GM18508 (cell line): ENCODE results near the gene COL8A1.
"Not testable (repeated sequence)": the region's sequence is repeated elsewhere in the genome, so short reads cannot be mapped to it uniquely, and the experiment has no call there.

Experiments used
- ATAC-seq: cut with Tn5 transposase; IDR thresholded peaks from one replicate; pipeline ENCODE4 v1.9.1; 2021; ENCODE audit warnings: moderate number of reproducible peaks; ENCODE audit not compliant: insufficient read depth, unreplicated experiment

The COL8A1 gene

DNA sequence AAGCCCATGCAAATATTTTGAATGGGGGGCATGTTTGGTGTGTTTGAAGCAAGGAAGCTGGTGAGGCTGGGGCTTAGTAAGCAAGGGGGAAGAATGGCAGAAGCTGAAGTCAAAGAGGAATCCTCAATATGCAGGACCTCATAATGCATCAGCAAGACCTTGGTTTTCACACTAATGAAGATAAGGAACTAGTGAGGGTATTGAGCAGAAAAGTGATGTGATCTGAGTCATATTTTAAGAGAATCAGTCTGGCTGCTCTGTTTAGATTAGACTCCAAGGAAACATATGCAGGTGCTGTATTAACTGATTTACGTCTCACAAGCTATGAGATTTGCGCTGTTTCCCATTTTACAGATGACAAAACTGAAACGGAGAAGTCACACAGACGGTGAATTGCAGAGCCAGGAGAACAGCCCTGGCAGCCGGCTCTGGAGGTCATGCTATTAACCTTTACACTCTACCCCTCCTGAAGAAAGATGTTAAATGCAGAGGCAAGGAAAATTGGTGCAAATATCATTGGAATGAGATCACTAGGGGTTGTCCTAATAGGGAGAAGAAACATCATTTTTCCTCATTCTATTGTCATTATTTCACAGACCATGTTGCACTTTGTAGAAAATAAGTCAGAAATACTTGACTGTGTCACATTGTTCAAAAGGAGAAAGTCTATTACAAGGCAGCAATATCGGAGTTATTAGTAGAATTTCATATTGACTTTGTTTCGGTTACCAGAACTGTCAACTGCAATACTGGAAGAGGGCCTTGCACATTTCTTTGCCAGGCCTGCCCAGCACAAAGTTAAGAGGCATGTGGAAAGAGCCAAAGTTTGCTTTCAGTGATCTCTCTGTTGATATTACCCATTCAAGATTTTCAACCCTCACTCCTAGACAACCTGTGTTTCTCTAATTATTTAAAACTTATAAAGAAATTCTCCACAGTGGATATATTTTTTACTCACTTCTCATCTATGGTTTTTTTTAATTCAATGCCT is 64.9 kb downstream of the COL8A1 start:
- no peak for ATAC-seq

DNA sequence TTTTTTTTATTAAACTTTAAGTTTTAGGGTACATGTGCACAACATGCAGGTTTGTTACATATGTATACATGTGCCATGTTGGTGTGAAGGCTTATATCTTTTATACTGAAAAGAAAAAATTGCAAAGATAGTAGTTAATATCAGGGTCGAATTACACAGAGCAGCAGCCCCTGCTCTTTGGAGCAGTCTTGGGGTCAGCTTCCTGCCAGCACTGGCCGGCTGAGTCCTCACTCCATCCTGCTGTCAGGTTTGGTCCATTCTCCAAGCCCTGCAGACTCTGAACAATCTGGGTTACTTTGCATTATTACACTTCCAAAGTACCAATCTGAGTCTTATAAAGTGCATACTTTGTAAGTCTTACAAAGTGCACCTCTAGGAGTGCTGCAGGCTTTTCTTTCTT is 66.0 kb downstream of the COL8A1 start:
- ATAC-seq, result no peak

DNA sequence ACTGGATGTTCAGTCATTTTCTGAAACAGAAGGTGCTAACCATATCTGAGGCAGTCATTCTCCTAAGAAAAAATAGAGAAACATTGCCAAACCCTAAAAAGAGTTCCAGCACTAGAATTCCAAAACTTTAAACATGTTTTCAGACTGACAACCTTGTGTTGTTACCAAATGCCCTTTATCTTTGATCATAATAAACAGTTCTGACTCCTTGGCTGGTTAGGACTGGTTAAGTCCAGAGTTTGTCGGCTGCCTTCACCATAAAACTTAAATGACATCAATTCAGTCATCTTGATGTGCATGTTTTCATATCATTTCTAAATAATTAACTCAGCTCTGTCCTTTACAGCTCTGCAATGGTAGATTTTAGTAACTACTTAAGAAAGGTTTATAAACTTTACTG is 68.0 kb downstream of the COL8A1 start:
- no peak for ATAC-seq

- no peak for ATAC-seq
Measured at GRCh38 chr3:99708207-99708745, 69.9 kb downstream of the COL8A1 start.

DNA sequence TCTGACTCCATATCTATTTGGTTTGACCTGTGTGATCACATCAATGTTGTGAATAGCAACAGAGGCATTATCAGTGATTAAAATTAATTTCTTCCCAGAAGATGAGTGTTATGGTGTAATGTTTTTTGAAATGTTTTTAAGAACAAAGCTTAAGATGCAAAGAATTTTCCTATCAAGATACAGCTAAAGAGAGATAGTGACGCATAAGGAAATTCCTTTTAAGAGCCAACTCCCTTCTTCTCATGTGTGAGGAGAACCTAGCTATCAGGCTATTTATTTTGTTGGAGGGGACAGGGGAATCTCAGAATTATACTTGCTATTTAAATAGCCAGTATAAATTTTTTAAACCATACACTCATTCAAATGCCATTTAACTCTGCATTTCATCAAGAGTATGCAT is 71.3 kb downstream of the COL8A1 start:
- ATAC-seq, result no peak

- no peak for ATAC-seq
Measured at GRCh38 chr3:99710094-99710493, 71.7 kb downstream of the COL8A1 start.

GRCh38 chr3:99711351-99711750 is 73.0 kb downstream of the COL8A1 start:
- ATAC-seq, result no peak

DNA sequence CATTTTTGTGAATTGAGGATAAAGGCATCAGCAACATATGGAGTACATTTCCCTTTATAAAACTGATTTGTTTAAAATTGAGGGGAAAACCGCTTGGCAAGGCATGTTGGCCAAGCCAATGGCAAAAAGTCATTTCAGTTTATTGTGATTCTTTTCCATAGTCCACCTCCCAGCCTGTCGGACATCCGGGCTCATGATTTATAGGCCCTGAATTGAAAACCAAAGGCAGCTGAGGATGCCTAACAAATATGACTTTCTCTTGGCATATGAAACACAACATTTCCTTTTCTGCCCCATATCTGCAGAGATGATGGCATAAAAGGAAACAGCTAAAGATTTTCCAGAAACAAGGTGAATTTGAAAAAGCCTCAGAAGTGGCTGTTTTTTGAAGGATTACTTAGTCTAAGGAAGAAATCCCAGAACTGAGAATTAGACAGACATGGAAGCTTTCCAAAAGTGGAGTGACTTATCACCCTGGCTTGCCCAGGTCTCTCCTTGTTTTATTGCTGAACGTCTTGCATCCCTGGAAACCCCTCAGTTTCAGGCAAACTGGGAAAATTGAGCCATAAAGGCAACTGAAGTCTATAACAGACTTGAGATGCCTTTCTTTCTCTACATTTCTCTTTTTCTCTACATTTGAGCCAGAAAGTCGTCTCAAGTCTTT is 74.0 kb downstream of the COL8A1 start:
- no peak for ATAC-seq

DNA sequence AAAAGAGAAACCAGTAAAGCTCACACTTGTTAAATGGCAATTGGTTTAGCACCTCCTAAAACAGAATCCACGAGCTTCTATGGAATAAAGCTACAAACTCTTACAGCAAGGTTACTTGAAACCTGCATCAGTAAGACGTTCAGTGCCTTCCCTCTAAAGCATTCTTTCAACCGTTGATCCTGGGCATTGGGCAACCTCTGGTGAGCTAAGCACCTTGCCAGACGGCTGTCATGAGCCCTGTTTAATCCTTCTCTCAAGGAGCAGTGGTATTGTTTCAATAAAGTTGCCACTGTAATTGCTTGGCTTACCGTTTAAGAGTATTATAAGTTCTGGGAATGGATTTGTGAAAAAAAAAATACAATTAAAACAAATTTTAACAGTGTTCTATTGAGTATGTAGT is 75.0 kb downstream of the COL8A1 start:
- ATAC-seq, result no peak

- no peak for ATAC-seq
Measured at GRCh38 chr3:99714146-99714545, 75.8 kb downstream of the COL8A1 start.

GRCh38 chr3:99714575-99714974 is 76.2 kb downstream of the COL8A1 start:
- ATAC-seq, result no peak

GRCh38 chr3:99716463-99716995 is 78.1 kb downstream of the COL8A1 start:
- no peak for ATAC-seq

DNA sequence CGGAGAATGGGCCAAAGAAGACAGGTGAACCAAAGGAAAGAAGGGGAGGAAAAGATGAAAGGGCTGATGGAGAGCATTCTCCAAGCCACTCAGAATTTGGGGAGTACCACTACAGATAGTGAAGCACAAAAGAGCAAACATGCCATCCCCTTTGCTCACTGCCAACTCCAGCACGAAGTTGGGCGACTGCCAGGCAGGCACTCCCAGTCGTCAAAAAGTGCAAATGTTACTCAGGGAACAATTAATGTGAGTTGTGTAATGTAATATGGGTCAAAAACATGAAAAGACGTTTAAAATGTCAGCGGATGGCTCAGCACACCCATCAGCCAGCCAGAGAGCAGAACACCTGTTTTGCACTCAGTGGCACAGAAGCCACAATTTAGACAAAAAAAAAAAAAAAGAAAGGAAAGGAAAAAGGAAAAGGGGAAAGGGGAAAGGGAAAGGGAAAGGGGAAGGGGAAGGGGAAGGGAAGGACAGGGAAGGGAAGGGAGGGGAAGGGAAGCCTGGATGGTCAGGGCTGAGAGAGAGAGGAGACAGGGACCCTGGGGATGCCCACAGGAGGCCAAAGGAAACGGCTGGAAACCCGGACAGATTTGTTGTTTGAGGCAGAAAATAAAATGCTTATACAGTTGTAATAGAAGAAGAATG is 82.7 kb downstream of the COL8A1 start:
- no peak for ATAC-seq

- ATAC-seq, result no peak
Measured at GRCh38 chr3:99721633-99722007, 83.2 kb downstream of the COL8A1 start.

GRCh38 chr3:99724276-99724675 is 85.9 kb downstream of the COL8A1 start:
- no peak for ATAC-seq

DNA sequence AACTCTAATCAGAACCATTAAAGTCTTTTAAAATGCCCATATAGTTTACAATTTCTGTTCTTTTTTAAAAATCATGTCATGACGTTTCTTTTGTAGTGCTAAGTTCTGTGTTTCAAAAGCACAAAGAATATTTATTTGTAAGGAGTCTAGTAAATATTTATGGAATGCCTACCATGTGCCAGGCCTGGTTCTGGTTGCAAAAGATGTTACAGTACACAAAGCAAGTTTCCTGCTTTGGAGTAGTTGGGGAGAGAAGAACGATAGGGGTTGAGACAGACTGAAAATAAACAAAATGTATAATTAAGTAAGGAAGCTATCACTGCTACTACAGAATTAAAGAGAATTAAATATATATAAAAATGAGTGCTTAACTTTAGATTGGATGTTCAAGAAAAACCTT is 92.5 kb downstream of the COL8A1 start:
- no peak for ATAC-seq

- ATAC-seq, result no peak
Measured at GRCh38 chr3:99731499-99731898, 93.1 kb downstream of the COL8A1 start.

- ATAC-seq, result not testable (repeated sequence)
Measured at GRCh38 chr3:99740371-99740770, 102.0 kb downstream of the COL8A1 start.

DNA sequence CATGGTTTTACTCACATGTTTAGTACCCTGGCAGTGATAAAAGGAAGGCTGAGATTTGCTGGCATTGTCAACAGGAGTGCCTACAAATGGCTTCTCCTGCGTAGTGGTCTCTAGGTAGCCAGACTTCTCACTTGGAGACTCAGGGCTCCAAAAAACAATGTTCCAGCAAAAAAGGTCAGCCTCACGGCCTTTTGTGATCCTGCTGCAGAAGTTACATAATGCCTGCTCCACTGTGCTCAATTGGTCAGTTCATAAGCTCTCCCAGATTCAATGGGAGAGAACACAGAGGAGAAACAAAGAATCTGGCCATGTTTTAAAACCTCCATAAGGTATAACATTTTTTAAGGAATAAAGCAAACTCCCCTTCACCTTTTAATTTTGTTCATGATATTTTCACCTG is 103.2 kb downstream of the COL8A1 start:
- no peak for ATAC-seq

GRCh38 chr3:99747915-99748314 is 109.5 kb downstream of the COL8A1 start:
- ATAC-seq, result no peak

DNA sequence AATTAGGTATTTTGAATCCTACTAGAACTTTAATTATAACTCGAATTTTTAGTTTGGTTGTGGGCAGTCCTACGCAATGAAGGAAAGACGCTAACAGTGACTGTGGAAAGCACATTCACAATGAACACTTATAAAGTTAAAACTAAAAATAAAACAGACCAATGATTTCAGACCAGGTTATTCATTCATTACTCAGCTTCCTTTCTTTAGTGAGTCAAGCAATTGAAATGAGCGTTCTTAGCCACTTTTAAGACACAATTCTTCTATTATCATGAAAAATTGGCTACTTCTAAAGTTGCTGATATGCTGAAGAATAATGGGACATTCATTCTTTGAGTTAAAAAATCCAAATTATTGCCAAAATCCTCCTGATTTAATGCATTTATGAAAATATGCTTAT is 113.3 kb downstream of the COL8A1 start:
- no peak for ATAC-seq
